Astrocyte of the cerebellum (primary cell): ENCODE results near the gene ALG10B.

Experiments
- DNase-seq: peaks from one replicate; pipeline ENCODE4 v3.0.0-alpha.2; 2011; ENCODE audit warnings: low read depth
- H3K4me3 ChIP-seq: 2 replicates; pipeline ENCODE4 v1.5.1; 2011; ENCODE audit warnings: mild to moderate bottlenecking, low read depth, low read length, moderate library complexity
- in situ Hi-C: cut with HindIII; loops from 2 replicates; pipeline ENCODE4 v1.10.0; 2017; ENCODE audit warnings: low sequenced_read_pairs
- TF ChIP-seq, protein P1 (sequence below): IDR thresholded peaks from 2 replicates; pipeline ENCODE4 v1.5.1; 2012; ENCODE audit warnings: low read length, low read depth, moderate library complexity, mild to moderate bottlenecking; ENCODE audit errors: missing control alignments

Gene ALG10B, protein sequence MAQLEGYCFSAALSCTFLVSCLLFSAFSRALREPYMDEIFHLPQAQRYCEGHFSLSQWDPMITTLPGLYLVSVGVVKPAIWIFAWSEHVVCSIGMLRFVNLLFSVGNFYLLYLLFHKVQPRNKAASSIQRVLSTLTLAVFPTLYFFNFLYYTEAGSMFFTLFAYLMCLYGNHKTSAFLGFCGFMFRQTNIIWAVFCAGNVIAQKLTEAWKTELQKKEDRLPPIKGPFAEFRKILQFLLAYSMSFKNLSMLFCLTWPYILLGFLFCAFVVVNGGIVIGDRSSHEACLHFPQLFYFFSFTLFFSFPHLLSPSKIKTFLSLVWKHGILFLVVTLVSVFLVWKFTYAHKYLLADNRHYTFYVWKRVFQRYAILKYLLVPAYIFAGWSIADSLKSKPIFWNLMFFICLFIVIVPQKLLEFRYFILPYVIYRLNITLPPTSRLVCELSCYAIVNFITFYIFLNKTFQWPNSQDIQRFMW

DNA sequence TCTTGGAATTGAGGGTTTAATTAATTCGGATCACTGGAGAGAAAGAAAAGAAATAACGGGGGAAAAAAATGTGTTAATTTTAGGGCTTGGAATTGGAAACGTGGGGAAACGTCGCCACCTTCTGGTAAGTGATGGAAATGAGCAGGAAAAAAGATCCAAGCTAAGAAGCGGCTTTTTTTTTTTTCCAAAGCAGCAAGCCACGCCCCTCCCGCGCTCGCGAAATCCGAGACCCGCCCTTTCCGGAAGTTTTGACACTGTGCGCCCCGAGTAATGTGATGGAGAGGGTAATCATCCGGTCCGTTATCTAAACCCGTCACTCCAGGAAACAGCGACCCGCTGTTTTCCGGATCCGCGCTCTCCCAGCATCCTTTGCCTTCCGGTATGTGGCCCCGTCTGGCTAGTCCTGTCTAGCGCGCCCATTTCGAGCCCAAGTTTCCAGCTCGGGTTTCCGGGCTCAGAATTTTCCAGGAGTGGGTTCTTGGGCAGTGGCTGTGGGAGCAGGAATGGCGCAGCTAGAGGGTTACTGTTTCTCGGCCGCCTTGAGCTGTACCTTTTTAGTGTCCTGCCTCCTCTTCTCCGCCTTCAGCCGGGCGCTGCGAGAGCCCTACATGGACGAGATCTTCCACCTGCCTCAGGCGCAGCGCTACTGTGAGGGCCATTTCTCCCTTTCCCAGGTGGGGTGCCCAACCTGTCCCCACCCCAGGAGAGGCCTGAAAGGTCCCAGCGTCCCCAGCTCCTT is at the start of gene ALG10B:
ALG10B (plus strand) TSS at position 384 of the 739 bp plus-strand sequence; CDS start at position 504, 120 bp downstream.
- in situ Hi-C loops: no loop called here
- DNase-seq: peak; percentile 95
- TF ChIP-seq, protein P1, sequence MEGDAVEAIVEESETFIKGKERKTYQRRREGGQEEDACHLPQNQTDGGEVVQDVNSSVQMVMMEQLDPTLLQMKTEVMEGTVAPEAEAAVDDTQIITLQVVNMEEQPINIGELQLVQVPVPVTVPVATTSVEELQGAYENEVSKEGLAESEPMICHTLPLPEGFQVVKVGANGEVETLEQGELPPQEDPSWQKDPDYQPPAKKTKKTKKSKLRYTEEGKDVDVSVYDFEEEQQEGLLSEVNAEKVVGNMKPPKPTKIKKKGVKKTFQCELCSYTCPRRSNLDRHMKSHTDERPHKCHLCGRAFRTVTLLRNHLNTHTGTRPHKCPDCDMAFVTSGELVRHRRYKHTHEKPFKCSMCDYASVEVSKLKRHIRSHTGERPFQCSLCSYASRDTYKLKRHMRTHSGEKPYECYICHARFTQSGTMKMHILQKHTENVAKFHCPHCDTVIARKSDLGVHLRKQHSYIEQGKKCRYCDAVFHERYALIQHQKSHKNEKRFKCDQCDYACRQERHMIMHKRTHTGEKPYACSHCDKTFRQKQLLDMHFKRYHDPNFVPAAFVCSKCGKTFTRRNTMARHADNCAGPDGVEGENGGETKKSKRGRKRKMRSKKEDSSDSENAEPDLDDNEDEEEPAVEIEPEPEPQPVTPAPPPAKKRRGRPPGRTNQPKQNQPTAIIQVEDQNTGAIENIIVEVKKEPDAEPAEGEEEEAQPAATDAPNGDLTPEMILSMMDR: peak; percentile 60
- peak within 1 kb of the TSS; percentile 72 for H3K4me3 ChIP-seq

DNA sequence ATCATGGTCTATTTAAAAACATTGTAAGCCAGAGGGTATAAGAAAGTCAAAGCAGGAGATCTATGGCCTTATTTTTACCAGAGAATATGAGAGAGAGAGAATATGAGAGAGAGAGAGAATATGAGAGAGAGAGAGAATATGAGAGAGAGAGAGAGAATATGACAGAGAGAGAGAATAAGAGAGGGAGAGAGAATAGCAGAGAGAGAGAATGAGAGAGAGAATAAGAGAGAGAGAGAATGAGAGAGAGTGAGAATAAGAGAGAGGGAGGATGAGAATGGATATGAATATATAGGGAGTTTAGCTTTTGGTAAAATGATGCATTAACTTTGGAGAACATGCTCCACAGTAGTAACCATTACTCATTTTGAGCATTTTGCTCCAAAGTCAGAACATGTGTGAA is 48.0 kb upstream of the ALG10B start:
- in situ Hi-C loops: no loop called here
- TF ChIP-seq, protein P1: no peak
- H3K4me3 ChIP-seq: no peak overlapping the region
- DNase-seq: no peak

DNA sequence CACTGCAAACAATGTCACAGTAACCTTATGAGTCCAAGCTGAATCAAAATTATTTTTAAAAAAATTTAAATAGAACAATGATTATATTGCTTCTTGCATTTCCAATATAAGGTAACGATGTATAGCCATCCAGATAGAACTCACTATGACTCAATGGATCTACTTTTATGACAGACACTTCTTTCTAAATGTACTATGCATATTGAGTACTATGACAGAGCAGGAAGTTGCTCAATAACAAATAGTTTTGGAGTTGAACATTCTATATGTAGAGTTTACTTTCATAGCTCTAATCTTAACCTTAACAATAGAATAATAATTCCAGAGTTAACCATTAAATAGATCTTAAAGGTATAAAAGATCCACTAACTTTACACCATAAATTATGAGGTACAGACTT is 46.7 kb upstream of the ALG10B start:
- in situ Hi-C loops: no loop called here
- DNase-seq: no peak
- TF ChIP-seq, protein P1: no peak
- no peak overlapping the region for H3K4me3 ChIP-seq

DNA sequence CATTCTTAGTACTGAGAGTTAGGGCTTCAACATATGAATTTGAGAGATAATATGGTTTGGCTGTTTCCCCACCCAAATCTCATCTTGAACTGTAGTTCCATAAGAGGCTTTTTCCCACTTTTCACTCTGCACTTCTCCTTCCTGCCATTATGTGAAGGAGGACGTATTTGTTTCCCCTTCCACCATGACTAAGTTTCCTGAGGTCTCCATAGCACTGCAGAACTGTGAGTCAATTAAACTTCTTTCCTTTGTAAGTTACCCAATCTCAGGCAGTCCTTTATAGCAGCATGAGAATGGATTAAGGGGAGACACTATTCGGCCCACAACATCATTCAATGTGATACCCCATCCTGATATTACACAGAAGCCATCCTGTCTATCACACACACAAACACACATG is 36.8 kb upstream of the ALG10B start:
- TF ChIP-seq, protein P1: no peak
- no peak overlapping the region for H3K4me3 ChIP-seq
- in situ Hi-C loops: no loop called here
- DNase-seq: no peak

DNA sequence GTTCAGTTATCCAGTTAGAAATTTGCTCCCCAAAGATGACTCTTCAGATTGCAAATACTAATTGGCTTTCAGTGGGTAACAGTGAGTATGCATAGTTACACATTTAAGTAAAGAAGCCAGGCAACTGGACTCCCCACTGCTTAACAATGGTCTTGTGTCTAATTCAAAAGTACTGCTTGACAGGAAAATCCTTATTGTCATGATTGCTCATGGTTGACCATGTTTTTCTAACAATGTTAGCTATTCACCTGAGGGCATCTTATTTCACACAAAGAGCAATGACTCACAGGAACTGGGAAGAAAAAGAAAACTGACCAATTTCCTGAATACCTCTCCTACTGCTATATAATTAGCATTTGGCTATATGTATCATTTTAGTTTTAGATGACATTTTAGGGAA is 33.7 kb upstream of the ALG10B start:
- in situ Hi-C loops: no loop called here
- H3K4me3 ChIP-seq: no peak overlapping the region
- TF ChIP-seq, protein P1: no peak
- no peak for DNase-seq

DNA sequence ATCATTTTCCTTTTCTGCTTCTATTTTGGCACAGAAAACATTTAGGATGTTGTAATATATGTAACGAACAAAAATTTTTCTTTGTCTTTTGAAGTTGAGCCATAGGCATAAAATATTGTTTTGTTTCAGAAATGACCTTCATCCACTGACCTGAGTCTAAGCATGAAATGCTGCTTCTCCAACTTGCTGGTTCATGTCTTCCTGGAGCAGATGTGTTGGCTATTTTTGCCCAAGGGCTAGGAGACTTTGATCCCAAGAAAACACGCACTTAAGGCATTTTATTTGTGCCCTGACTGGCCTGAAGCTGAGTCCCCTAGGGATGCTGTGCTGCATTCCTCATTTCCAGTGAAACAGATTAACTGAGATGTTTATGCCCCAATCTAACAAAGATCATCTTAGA is 27.2 kb upstream of the ALG10B start:
- TF ChIP-seq, protein P1: no peak
- no peak overlapping the region for H3K4me3 ChIP-seq
- in situ Hi-C loops: no loop called here
- DNase-seq: no peak
